Nephron progenitor cell (in vitro differentiated cells): ENCODE results near the gene OSBPL5.
A peak's percentile ranks its signal among the peaks of the same experiment; 100 is the strongest.

Source experiments
- DNase-seq: peaks from one replicate; pipeline ENCODE4 v3.0.0; 2021
- H3K27ac Mint-ChIP-seq: 2 replicates; pipeline ENCODE4 v1.8.0; 2021; ENCODE audit warnings: mild to moderate bottlenecking, moderate library complexity, mixed read lengths
- H3K27me3 Mint-ChIP-seq: 2 replicates; pipeline ENCODE4 v1.8.0; 2021; ENCODE audit warnings: mild to moderate bottlenecking, low read depth, mixed read lengths; ENCODE audit not compliant: poor library complexity
- H3K36me3 Mint-ChIP-seq: 2 replicates; pipeline ENCODE4 v1.8.0; 2021; ENCODE audit warnings: low read depth, mixed read lengths
- H3K4me1 Mint-ChIP-seq: 2 replicates; pipeline ENCODE4 v1.8.0; 2021; ENCODE audit warnings: mixed read lengths
- H3K4me3 Mint-ChIP-seq: 2 replicates; pipeline ENCODE4 v1.8.0; 2021; ENCODE audit warnings: mild to moderate bottlenecking, moderate library complexity, mixed read lengths
- H3K9me3 Mint-ChIP-seq: 2 replicates; pipeline ENCODE4 v1.8.0; 2021; ENCODE audit warnings: mild to moderate bottlenecking, moderate library complexity, mixed read lengths
- TF ChIP-seq, protein P1 (sequence below): fragments of 200-600 bp; sonication (generic); IDR thresholded peaks from 2 replicates; pipeline ENCODE4 v1.5.0; 2021; ENCODE audit warnings: antibody characterized with exemption

Gene OSBPL5

DNA sequence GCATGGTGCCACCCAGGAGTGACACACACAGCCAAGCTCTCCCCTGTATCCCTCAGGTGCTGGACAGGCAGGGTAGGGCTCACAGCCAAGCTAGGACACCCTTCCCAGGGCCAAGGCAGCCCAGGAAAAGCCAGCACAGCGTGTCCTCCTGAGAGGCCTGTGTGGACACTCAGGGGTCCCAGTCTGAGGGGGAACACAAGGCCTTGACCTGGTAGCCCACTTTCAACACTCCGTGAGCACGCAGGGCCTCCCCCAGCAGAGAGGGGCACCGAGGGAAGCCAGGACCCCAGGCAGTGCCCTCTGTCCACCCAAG is 24.9 kb downstream of the OSBPL5 start:
- Mint-ChIP-seq H3K9me3 (no peaks in the 10 kb centered on the region), H3K36me3 (no peaks in the 10 kb centered on the region), H3K4me3 (no peak overlapping the region), H3K4me1 (peaks cover 34% of the 10 kb centered on the region), H3K27ac (no peak overlapping the region), H3K27me3 (peaks cover 4% of the 10 kb centered on the region)
- TF ChIP-seq, protein P1, sequence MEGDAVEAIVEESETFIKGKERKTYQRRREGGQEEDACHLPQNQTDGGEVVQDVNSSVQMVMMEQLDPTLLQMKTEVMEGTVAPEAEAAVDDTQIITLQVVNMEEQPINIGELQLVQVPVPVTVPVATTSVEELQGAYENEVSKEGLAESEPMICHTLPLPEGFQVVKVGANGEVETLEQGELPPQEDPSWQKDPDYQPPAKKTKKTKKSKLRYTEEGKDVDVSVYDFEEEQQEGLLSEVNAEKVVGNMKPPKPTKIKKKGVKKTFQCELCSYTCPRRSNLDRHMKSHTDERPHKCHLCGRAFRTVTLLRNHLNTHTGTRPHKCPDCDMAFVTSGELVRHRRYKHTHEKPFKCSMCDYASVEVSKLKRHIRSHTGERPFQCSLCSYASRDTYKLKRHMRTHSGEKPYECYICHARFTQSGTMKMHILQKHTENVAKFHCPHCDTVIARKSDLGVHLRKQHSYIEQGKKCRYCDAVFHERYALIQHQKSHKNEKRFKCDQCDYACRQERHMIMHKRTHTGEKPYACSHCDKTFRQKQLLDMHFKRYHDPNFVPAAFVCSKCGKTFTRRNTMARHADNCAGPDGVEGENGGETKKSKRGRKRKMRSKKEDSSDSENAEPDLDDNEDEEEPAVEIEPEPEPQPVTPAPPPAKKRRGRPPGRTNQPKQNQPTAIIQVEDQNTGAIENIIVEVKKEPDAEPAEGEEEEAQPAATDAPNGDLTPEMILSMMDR = no peak
- no peak for DNase-seq

- no peak for DNase-seq
- TF ChIP-seq, protein P1 = no peak
- Mint-ChIP-seq H3K4me3 (no peak overlapping the region), H3K9me3 (no peaks in the 10 kb centered on the region), H3K27me3 (peaks cover 4% of the 10 kb centered on the region), H3K36me3 (no peaks in the 10 kb centered on the region), H3K27ac (no peak overlapping the region), H3K4me1 (peaks cover 37% of the 10 kb centered on the region)
Observed at GRCh38 chr11:3139481-3140290, 25.4 kb downstream of the OSBPL5 start.

DNA sequence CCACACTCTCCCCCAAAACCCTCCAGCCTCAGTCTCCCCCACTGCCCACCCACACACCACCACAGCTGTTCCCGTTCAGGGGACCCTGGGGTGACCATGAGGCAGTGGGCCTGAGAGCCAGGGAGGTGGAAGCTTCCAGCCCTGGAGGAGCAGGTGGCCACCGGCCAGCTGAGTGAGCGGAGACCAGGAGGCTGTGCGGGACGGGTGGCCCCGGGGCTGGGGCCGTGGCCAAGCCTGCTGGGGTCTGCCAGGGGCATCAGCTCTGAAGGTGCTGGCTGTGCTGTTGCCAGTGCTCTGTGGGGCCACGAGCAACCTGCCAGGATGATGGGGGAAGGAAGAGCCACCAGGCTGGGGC is 26.0 kb downstream of the OSBPL5 start:
- TF ChIP-seq, protein P1 = no peak
- H3K9me3 Mint-ChIP-seq = no peaks in the 10 kb centered on the region
- peaks cover 4% of the 10 kb centered on the region for H3K27me3 Mint-ChIP-seq
- H3K4me3 Mint-ChIP-seq = no peak overlapping the region
- no peak for DNase-seq
- H3K4me1 Mint-ChIP-seq = peaks cover 37% of the 10 kb centered on the region
- no peak overlapping the region for H3K27ac Mint-ChIP-seq
- no peaks in the 10 kb centered on the region for H3K36me3 Mint-ChIP-seq

- Mint-ChIP-seq H3K9me3 (no peaks in the 10 kb centered on the region), H3K4me3 (no peak overlapping the region), H3K27ac (no peak overlapping the region), H3K27me3 (peaks cover 4% of the 10 kb centered on the region), H3K36me3 (no peaks in the 10 kb centered on the region), H3K4me1 (peaks cover 37% of the 10 kb centered on the region)
- TF ChIP-seq, protein P1 = no peak
- peak; percentile 10 for DNase-seq
Observed at GRCh38 chr11:3138178-3139085, 26.7 kb downstream of the OSBPL5 start.

GRCh38 chr11:3137486-3138177 is 27.5 kb downstream of the OSBPL5 start:
- Mint-ChIP-seq H3K9me3 (no peaks in the 10 kb centered on the region), H3K4me3 (no peak overlapping the region), H3K27me3 (peaks cover 4% of the 10 kb centered on the region), H3K27ac (no peak overlapping the region), H3K36me3 (no peaks in the 10 kb centered on the region), H3K4me1 (peaks cover 41% of the 10 kb centered on the region)
- TF ChIP-seq, protein P1 = no peak
- DNase-seq = peak; percentile 4
